ENCODE measurements around the gene MAP3K2. TPM values are rescaled to one million over a fixed set of nuclear protein-coding genes. Genes with fewer than 3 reads are reported as not detected.

Gene MAP3K2
- polyA plus RNA-seq, 1 donor from 2014 or later, result 37.0 TPM

DNA sequence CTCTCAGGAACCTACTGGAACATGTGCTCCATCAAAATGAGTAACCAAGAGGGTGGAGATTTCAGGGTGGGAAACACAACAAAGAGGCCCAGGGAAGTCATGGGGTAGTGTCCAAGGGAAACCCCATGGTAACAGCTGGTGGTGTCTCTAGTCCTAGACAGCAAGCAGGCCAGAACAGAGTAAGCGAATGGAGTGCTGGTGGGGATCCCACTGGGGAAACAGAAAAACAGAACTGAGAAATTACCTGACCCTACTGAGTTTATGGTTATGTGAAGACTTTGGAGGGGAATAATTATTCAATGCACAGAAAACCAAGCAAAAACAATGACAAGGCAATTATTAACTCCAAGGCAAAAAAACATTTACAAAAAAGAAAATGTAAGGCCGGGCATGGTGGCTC is 110.7 kb downstream of the MAP3K2 start:
- Histone ChIP-seq H3K9ac (ENCODE audit: low read length) (no peak overlapping the region), H3K9me3 (ENCODE audit: low read length) (no peaks in the 10 kb centered on the region), H3K4me3 (ENCODE audit: low read length) (no peak overlapping the region), H3K9me2 (ENCODE audit: insufficient read depth, low read length) (no peaks in the 10 kb centered on the region), H3K4me2 (ENCODE audit: low read length) (no peak overlapping the region), H3K27ac (ENCODE audit: low read length) (no peak overlapping the region), H3K27me3 (ENCODE audit: insufficient read depth, low read depth, low read length) (no peaks in the 10 kb centered on the region), H3K79me2 (replicated peaks; ENCODE audit: insufficient read depth, low read length) (no peaks in the 10 kb centered on the region), H3K36me3 (ENCODE audit: insufficient read depth, low read length) (no peaks in the 10 kb centered on the region), H2AFZ (ENCODE audit: low read depth, low read length) (no peak overlapping the region), H3F3A (ENCODE audit: insufficient read depth, low read length, poor library complexity, severe bottlenecking) (no peaks in the 10 kb centered on the region), H4K20me1 (ENCODE audit: insufficient read depth) (no peaks in the 10 kb centered on the region)
- TF ChIP-seq MXI1 (conservative IDR thresholded peaks at IDR 0.05; ENCODE audit: poor library complexity, severe bottlenecking) (no peak), SMC3 (conservative IDR thresholded peaks at IDR 0.05; ENCODE audit: poor library complexity) (no peak), TAF1 (IDR thresholded peaks at IDR 0.05; ENCODE audit: low read depth) (no peak), EZH2 (IDR thresholded peaks at IDR 0.05; ENCODE audit: borderline replicate concordance, insufficient read depth, low read length, poor library complexity, severe bottlenecking) (no peak), EP300 (conservative IDR thresholded peaks at IDR 0.05; ENCODE audit: poor library complexity, severe bottlenecking) (no peak), POLR2AphosphoS5 (IDR thresholded peaks at IDR 0.05) (no peak), RAD21 (conservative IDR thresholded peaks at IDR 0.05) (no peak)
- TF ChIP-seq, protein P1, sequence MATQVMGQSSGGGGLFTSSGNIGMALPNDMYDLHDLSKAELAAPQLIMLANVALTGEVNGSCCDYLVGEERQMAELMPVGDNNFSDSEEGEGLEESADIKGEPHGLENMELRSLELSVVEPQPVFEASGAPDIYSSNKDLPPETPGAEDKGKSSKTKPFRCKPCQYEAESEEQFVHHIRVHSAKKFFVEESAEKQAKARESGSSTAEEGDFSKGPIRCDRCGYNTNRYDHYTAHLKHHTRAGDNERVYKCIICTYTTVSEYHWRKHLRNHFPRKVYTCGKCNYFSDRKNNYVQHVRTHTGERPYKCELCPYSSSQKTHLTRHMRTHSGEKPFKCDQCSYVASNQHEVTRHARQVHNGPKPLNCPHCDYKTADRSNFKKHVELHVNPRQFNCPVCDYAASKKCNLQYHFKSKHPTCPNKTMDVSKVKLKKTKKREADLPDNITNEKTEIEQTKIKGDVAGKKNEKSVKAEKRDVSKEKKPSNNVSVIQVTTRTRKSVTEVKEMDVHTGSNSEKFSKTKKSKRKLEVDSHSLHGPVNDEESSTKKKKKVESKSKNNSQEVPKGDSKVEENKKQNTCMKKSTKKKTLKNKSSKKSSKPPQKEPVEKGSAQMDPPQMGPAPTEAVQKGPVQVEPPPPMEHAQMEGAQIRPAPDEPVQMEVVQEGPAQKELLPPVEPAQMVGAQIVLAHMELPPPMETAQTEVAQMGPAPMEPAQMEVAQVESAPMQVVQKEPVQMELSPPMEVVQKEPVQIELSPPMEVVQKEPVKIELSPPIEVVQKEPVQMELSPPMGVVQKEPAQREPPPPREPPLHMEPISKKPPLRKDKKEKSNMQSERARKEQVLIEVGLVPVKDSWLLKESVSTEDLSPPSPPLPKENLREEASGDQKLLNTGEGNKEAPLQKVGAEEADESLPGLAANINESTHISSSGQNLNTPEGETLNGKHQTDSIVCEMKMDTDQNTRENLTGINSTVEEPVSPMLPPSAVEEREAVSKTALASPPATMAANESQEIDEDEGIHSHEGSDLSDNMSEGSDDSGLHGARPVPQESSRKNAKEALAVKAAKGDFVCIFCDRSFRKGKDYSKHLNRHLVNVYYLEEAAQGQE (IDR thresholded peaks at IDR 0.05; ENCODE audit: borderline replicate concordance), result no peak
- TF ChIP-seq, protein P2, sequence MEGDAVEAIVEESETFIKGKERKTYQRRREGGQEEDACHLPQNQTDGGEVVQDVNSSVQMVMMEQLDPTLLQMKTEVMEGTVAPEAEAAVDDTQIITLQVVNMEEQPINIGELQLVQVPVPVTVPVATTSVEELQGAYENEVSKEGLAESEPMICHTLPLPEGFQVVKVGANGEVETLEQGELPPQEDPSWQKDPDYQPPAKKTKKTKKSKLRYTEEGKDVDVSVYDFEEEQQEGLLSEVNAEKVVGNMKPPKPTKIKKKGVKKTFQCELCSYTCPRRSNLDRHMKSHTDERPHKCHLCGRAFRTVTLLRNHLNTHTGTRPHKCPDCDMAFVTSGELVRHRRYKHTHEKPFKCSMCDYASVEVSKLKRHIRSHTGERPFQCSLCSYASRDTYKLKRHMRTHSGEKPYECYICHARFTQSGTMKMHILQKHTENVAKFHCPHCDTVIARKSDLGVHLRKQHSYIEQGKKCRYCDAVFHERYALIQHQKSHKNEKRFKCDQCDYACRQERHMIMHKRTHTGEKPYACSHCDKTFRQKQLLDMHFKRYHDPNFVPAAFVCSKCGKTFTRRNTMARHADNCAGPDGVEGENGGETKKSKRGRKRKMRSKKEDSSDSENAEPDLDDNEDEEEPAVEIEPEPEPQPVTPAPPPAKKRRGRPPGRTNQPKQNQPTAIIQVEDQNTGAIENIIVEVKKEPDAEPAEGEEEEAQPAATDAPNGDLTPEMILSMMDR (IDR thresholded peaks at IDR 0.05; ENCODE audit: poor library complexity, severe bottlenecking), result no peak

DNA sequence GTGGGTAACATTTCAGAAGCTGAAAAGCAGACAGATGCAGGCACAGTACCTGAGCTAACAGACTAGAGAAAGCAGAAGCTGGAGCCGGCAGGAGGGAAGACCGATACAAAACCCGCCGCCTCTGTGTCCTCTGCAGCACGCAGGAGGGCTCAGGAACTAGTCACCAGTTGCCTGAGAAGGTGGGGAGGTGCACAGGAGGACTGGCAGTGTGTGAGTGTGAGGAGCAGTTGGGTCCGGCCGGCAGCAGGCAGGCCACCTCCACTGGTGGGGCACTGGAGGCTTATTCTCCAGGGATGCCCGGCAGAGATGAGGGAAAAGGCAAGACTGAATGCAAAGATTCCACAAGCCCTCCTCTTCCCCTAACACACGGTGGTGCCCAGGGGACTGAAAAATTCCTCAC is 112.0 kb downstream of the MAP3K2 start:
- Histone ChIP-seq H3K27ac (ENCODE audit: low read length) (no peak overlapping the region), H3K4me2 (ENCODE audit: low read length) (no peak overlapping the region), H4K20me1 (ENCODE audit: insufficient read depth) (no peaks in the 10 kb centered on the region), H3F3A (ENCODE audit: insufficient read depth, low read length, poor library complexity, severe bottlenecking) (no peaks in the 10 kb centered on the region), H3K27me3 (ENCODE audit: insufficient read depth, low read depth, low read length) (no peaks in the 10 kb centered on the region), H3K9me3 (ENCODE audit: low read length) (no peaks in the 10 kb centered on the region), H3K36me3 (ENCODE audit: insufficient read depth, low read length) (peaks cover 5% of the 10 kb centered on the region), H3K4me3 (ENCODE audit: low read length) (no peak overlapping the region), H2AFZ (ENCODE audit: low read depth, low read length) (no peak overlapping the region), H3K9ac (ENCODE audit: low read length) (no peak overlapping the region), H3K9me2 (ENCODE audit: insufficient read depth, low read length) (no peaks in the 10 kb centered on the region), H3K79me2 (replicated peaks; ENCODE audit: insufficient read depth, low read length) (no peaks in the 10 kb centered on the region)
- TF ChIP-seq MXI1 (conservative IDR thresholded peaks at IDR 0.05; ENCODE audit: poor library complexity, severe bottlenecking) (no peak), TAF1 (IDR thresholded peaks at IDR 0.05; ENCODE audit: low read depth) (no peak), EZH2 (IDR thresholded peaks at IDR 0.05; ENCODE audit: borderline replicate concordance, insufficient read depth, low read length, poor library complexity, severe bottlenecking) (no peak), EP300 (conservative IDR thresholded peaks at IDR 0.05; ENCODE audit: poor library complexity, severe bottlenecking) (no peak), RAD21 (conservative IDR thresholded peaks at IDR 0.05) (no peak), POLR2AphosphoS5 (IDR thresholded peaks at IDR 0.05) (no peak)
- TF ChIP-seq, protein P1 (IDR thresholded peaks at IDR 0.05; ENCODE audit: borderline replicate concordance), result no peak
- TF ChIP-seq, protein P2 (IDR thresholded peaks at IDR 0.05; ENCODE audit: poor library complexity, severe bottlenecking), result no peak
